ENCODE results near the gene CNIH1. TPM values are rescaled to one million over a fixed set of nuclear protein-coding genes. Genes with fewer than 3 reads are reported as not detected.
"Not testable (repeated sequence)": the region's sequence is repeated elsewhere in the genome, so short reads cannot be mapped to it uniquely, and the experiment has no call there.

Gene CNIH1
- total RNA-seq, 1 donor from 2014 or later, result 43.5 TPM

DNA sequence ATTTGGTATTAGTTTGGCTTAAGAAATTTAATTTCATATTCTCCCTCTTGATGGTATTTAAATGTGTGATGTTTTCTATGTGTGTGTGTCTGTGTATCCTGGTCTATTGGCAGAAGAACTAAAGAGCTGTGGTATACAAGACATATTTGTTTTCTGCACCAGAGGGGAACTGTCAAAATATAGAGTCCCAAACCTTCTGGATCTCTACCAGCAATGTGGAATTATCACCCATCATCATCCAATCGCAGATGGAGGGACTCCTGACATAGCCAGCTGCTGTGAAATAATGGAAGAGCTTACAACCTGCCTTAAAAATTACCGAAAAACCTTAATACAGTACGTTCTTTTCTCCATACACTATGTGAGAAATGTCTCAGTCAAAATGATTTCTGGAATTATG lies 29.8 kb downstream of the CNIH1 start:
- ChIA-PET CTCF (no interaction called here), POLR2A (no interaction called here)
- Mint-ChIP-seq H3K27me3 (no peaks in the 10 kb centered on the region), H3K27ac (no peak overlapping the region), H3K4me3 (no peak overlapping the region), H3K36me3 (ENCODE audit: low read depth) (no peaks in the 10 kb centered on the region), H3K4me1 (no peaks in the 10 kb centered on the region), H3K9me3 (no peaks in the 10 kb centered on the region)
- intact Hi-C loops (cut with micrococcal nuclease), result no loop called here
- TF ChIP-seq, protein P1, sequence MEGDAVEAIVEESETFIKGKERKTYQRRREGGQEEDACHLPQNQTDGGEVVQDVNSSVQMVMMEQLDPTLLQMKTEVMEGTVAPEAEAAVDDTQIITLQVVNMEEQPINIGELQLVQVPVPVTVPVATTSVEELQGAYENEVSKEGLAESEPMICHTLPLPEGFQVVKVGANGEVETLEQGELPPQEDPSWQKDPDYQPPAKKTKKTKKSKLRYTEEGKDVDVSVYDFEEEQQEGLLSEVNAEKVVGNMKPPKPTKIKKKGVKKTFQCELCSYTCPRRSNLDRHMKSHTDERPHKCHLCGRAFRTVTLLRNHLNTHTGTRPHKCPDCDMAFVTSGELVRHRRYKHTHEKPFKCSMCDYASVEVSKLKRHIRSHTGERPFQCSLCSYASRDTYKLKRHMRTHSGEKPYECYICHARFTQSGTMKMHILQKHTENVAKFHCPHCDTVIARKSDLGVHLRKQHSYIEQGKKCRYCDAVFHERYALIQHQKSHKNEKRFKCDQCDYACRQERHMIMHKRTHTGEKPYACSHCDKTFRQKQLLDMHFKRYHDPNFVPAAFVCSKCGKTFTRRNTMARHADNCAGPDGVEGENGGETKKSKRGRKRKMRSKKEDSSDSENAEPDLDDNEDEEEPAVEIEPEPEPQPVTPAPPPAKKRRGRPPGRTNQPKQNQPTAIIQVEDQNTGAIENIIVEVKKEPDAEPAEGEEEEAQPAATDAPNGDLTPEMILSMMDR (IDR thresholded peaks at IDR 0.05), result no peak
- no peak for ATAC-seq (ENCODE audit: low read depth)
- no peak for DNase-seq

DNA sequence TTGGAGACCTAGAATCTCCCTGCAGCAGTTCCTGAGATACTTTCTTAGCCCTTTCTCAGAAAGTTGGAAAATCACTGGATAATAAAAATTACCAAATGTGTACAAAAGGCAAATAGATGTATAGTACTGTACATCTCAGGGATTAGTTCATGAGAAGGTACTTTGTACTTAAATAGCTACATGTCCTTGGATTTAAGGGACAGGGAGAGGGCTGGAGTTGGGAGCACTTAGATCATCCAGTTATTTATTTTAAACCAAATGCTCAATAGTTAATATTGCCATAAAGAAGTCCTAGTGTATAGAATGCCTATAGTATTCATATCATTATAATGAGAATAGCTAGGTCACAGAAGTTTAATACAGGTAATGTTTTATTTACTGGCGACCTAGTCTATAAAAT lies 31.0 kb downstream of the CNIH1 start:
- H3K4me1 Mint-ChIP-seq, result no peaks in the 10 kb centered on the region
- H3K36me3 Mint-ChIP-seq (ENCODE audit: low read depth), result no peaks in the 10 kb centered on the region
- ChIA-PET POLR2A (no interaction called here), CTCF (no interaction called here)
- no peaks in the 10 kb centered on the region for H3K27me3 Mint-ChIP-seq
- intact Hi-C loops (cut with micrococcal nuclease), result no loop called here
- H3K9me3 Mint-ChIP-seq, result no peaks in the 10 kb centered on the region
- ATAC-seq (ENCODE audit: low read depth), result no peak
- no peak for DNase-seq
- no peak overlapping the region for H3K27ac Mint-ChIP-seq
- TF ChIP-seq, protein P1 (IDR thresholded peaks at IDR 0.05), result no peak
- no peak overlapping the region for H3K4me3 Mint-ChIP-seq

DNA sequence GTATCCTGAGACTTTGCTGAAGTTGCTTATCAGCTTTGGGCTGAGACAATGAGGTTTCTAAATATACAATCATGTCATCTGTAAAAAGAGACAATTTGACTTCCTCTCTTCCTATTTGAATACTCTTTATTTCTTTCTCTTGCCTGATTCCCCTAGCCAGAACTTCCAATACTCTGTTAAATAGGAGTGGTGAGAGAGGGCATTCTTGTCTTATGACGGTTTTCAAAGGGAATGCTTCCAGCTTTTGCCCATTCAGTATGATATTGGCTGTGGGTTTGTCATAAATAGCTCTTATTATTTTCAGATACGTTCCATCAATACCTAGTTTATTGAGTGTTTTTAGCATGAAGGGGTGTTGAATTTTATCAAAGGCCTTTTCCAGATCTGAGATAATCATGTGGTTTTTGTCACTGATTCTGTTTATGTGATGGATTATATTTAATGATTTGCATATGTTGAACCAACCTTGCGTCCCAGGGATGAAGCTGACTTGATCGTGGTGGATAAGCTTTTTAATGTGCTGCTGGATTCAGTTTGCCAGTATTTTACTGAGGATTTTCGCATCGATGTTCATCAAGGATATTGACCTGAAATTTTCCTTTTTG lies 37.7 kb downstream of the CNIH1 start:
- H3K4me3 Mint-ChIP-seq, H3K4me1 Mint-ChIP-seq: not testable (repeated sequence)

DNA sequence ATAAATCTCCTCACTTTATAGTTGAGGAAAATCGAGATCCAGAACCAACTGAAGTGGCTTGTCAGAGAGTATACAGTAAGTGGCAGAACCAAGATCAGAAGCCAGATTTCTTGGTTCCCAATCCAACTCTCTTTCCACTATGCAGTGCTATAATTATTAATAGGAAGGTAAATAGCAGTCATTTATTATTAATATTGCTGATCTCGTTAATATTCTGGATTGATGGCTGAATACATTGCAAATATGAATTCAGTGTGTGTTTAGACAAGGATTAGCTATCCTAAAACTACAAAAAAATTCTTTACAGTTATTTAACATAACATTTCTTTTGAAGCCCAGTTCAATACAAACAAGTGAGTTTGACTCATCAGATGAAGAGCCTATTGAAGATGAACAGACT lies 41.6 kb downstream of the CNIH1 start:
- H3K4me3 Mint-ChIP-seq, result peak overlapping the region; percentile 8
- H3K36me3 Mint-ChIP-seq (ENCODE audit: low read depth), result no peaks in the 10 kb centered on the region
- intact Hi-C loops (cut with micrococcal nuclease), result loop anchor here (5.0 kb wide), 1 partner anchor 1247 kb away; the partner anchor contains the start of gene DDHD1
- no peak for DNase-seq
- no peaks in the 10 kb centered on the region for H3K9me3 Mint-ChIP-seq
- H3K27me3 Mint-ChIP-seq, result no peaks in the 10 kb centered on the region
- CTCF ChIA-PET, result no interaction called here
- H3K27ac Mint-ChIP-seq, result no peak overlapping the region
- POLR2A ChIA-PET, result no interaction called here
- TF ChIP-seq, protein P1 (IDR thresholded peaks at IDR 0.05), result no peak
- H3K4me1 Mint-ChIP-seq, result peaks cover 23% of the 10 kb centered on the region
- no peak for ATAC-seq (ENCODE audit: low read depth)

More for the DNA sequence above, 37.7 kb downstream of the CNIH1 start:
- ATAC-seq (ENCODE audit: low read depth); intact Hi-C loops (cut with micrococcal nuclease); POLR2A ChIA-PET; H3K36me3 Mint-ChIP-seq (ENCODE audit: low read depth); DNase-seq; H3K27ac Mint-ChIP-seq; H3K27me3 Mint-ChIP-seq; H3K9me3 Mint-ChIP-seq; CTCF ChIA-PET: not testable (repeated sequence)

DNA sequence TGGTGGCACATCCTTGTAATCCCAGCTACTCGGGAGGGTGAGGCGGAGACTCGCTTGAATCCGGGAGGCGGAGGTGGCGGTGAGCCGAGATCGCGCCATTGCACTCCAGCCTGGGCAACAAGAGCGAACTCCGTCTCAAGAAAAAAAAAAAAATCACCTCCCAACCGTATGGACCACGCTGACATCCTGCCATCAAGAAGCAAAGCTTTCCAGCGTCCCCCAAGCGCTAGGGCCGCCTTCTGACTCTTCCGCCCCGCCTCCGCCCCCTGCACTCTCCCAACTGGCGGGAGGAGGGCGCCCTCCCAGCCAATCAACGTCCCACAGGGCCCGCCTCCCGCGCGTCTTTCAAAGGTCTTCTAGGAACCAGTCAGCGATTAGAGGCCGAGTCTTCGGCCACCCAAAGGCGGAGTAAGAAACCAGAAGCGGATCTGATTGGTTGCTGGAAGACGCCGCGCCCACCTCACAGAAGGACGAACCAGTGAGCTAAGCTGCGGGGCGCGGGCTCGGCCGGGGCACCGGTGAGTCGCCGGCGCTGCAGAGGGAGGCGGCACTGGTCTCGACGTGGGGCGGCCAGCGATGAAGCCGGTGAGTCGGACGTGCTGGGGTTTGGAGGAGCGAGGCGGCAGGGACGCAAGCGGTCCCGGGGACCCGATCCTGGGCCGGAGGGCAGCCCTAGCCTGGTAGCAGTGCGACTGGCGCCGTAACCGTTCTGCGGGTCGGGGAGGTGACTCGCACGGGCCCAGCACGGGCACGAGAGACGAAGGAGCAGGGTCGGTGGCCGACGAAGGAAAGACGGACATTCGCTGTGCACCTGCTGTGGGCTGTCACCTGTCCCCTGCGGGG lies 44.5 kb downstream of the CNIH1 start, which contains the start of gene CDKN3:
Gene CDKN3 (plus strand): TSS at position 515 of the 843 bp plus-strand sequence. CDS start 62 bp downstream, at position 577.
- ChIA-PET POLR2A (interaction anchor here (0.7 to 1.7 kb wide), 5 partner anchors 38 to 1606 kb away, joined by 3 to 4 read pairs (median 4); partner anchors contain the start of gene DDHD1), CTCF (no interaction called here)
- peak; percentile 94 for DNase-seq

More for the DNA sequence above, 44.5 kb downstream of the CNIH1 start, which contains the start of gene CDKN3:
- H3K36me3 Mint-ChIP-seq (ENCODE audit: low read depth), result no peaks in the 10 kb centered on the region
- H3K4me1 Mint-ChIP-seq, result peaks cover 23% of the 10 kb centered on the region
- H3K9me3 Mint-ChIP-seq, result no peaks in the 10 kb centered on the region
- H3K27me3 Mint-ChIP-seq, result no peaks in the 10 kb centered on the region
- TF ChIP-seq, protein P1 (IDR thresholded peaks at IDR 0.05), result no peak
- intact Hi-C loops (cut with micrococcal nuclease), result loop anchor here (1.0 to 5.0 kb wide), 11 partner anchors 16 to 1689 kb away; partner anchors contain the start of genes CGRRF1, CNIH1, DDHD1 and GCH1
- peak; percentile 94 for ATAC-seq (ENCODE audit: low read depth)
- peak within 1 kb of the TSS; percentile 82 for H3K27ac Mint-ChIP-seq
- H3K4me3 Mint-ChIP-seq, result peak within 1 kb of the TSS; percentile 86
